ENCODE measurements around the gene GATAD2A. TPM values are rescaled to one million over a fixed set of nuclear protein-coding genes. Genes with fewer than 3 reads are reported as not detected.

GATAD2A gene
- total RNA-seq, 2 experiments from 2014 or later, result 104 to 107 TPM

GRCh38 chr19:19548915-19549759, 143.7 kb downstream of the GATAD2A start:
- Mint-ChIP-seq H3K36me3 (ENCODE audit: low read depth) (no peaks in the 10 kb centered on the region), H3K27me3 (no peaks in the 10 kb centered on the region), H3K9me3 (no peaks in the 10 kb centered on the region), H3K4me3 (no peak overlapping the region), H3K4me1 (ENCODE audit: low read depth) (no peaks in the 10 kb centered on the region), H3K27ac (no peak overlapping the region)
- no peak for TF ChIP-seq CTCF (IDR thresholded peaks at IDR 0.05)
- Histone ChIP-seq H3K27ac (ENCODE audit: low read depth in 1 of 2, low read length in 2 of 2) (no peak overlapping the region), H3K4me3 (ENCODE audit: low read length) (no peak overlapping the region), H3K36me3 (ENCODE audit: insufficient read depth, low read length) (no peaks in the 10 kb centered on the region), H3K4me1 (ENCODE audit: insufficient read depth, low read length) (peaks cover 1% of the 10 kb centered on the region), H3K9me3 (ENCODE audit: control insufficient read depth in 1 of 2, insufficient read depth in 1 of 2, low read length in 2 of 2) (peaks cover 0 to 5% of the 10 kb centered on the region in 2 experiments), H3K27me3 (ENCODE audit: control insufficient read depth in 1 of 2, insufficient read depth in 2 of 2, low read length in 2 of 2) (no peaks in the 10 kb centered on the region)
- intact Hi-C loops (cut with DNase I, micrococcal nuclease), result no loop called here
- DNase-seq (no peak), ATAC-seq (ENCODE audit: poor library complexity) (no peak)
- ChIA-PET CTCF (no interaction called here), POLR2A (interaction anchor here (1.2 kb wide), 1 partner anchor 10 kb away, joined by 3 read pairs; no protein-coding TSS in a partner anchor)

- POLR2A ChIA-PET, result no interaction called here
Measured at GRCh38 chr19:19549804-19550464, 144.5 kb downstream of the GATAD2A start.

GRCh38 chr19:19550485-19550929, 145.0 kb downstream of the GATAD2A start:
- no peak overlapping the region for H3K27ac Mint-ChIP-seq
- Histone ChIP-seq H3K36me3 (ENCODE audit: insufficient read depth, low read length) (no peaks in the 10 kb centered on the region), H3K4me1 (ENCODE audit: insufficient read depth, low read length) (peaks cover 8% of the 10 kb centered on the region), H3K4me3 (ENCODE audit: low read length) (no peak overlapping the region), H3K27ac (ENCODE audit: low read depth in 1 of 2, low read length in 2 of 2) (no peak overlapping the region), H3K9me3 (ENCODE audit: control insufficient read depth in 1 of 2, insufficient read depth in 1 of 2, low read length in 2 of 2) (peaks cover 0 to 5% of the 10 kb centered on the region in 2 experiments), H3K27me3 (ENCODE audit: control insufficient read depth in 1 of 2, insufficient read depth in 2 of 2, low read length in 2 of 2) (no peaks in the 10 kb centered on the region)
- POLR2A ChIA-PET, result interaction anchor here (0.7 to 1.2 kb wide), 2 partner anchors 55 to 118 kb away, joined by 3 to 4 read pairs; no protein-coding TSS in a partner anchor
- DNase-seq, result no peak
- no peak for TF ChIP-seq CTCF (IDR thresholded peaks at IDR 0.05)
- H3K4me3 Mint-ChIP-seq, result no peak overlapping the region
- CTCF ChIA-PET, result no interaction called here
- intact Hi-C loops (cut with DNase I, micrococcal nuclease), result no loop called here
- no peaks in the 10 kb centered on the region for H3K27me3 Mint-ChIP-seq
- no peaks in the 10 kb centered on the region for H3K9me3 Mint-ChIP-seq
- H3K4me1 Mint-ChIP-seq (ENCODE audit: low read depth), result peaks cover 4% of the 10 kb centered on the region
- ATAC-seq (ENCODE audit: poor library complexity), result no peak
- H3K36me3 Mint-ChIP-seq (ENCODE audit: low read depth), result no peaks in the 10 kb centered on the region

More at GRCh38 chr19:19549804-19550464, 144.5 kb downstream of the GATAD2A start:
- Mint-ChIP-seq H3K4me3 (no peak overlapping the region), H3K27ac (no peak overlapping the region), H3K9me3 (no peaks in the 10 kb centered on the region), H3K4me1 (ENCODE audit: low read depth) (peaks cover 4% of the 10 kb centered on the region), H3K27me3 (no peaks in the 10 kb centered on the region), H3K36me3 (ENCODE audit: low read depth) (no peaks in the 10 kb centered on the region)
- no peak for TF ChIP-seq CTCF (IDR thresholded peaks at IDR 0.05)
- Histone ChIP-seq H3K27ac (ENCODE audit: low read depth in 1 of 2, low read length in 2 of 2) (no peak overlapping the region), H3K4me1 (ENCODE audit: insufficient read depth, low read length) (peaks cover 8% of the 10 kb centered on the region), H3K4me3 (ENCODE audit: low read length) (no peak overlapping the region), H3K36me3 (ENCODE audit: insufficient read depth, low read length) (no peaks in the 10 kb centered on the region), H3K9me3 (ENCODE audit: control insufficient read depth in 1 of 2, insufficient read depth in 1 of 2, low read length in 2 of 2) (peaks cover 0 to 5% of the 10 kb centered on the region in 2 experiments), H3K27me3 (ENCODE audit: control insufficient read depth in 1 of 2, insufficient read depth in 2 of 2, low read length in 2 of 2) (no peaks in the 10 kb centered on the region)
- DNase-seq, result no peak
- no peak for ATAC-seq (ENCODE audit: poor library complexity)
- intact Hi-C loops (cut with DNase I, micrococcal nuclease), result no loop called here
- CTCF ChIA-PET, result no interaction called here

Data from CD4-positive, alpha-beta T cell (primary cell).